Activated naive CD4-positive, alpha-beta T cell treated with Interleukin-2 at 50 U/mL for 16 hours (primary cell): ENCODE measurements around the gene NGRN.
"Not testable (repeated sequence)": the region's sequence is repeated elsewhere in the genome, so short reads cannot be mapped to it uniquely, and the experiment has no call there.

Experiments used
- DNase-seq: peaks from one replicate; pipeline ENCODE4 v3.0.0-alpha.2; 2020

NGRN gene

DNA sequence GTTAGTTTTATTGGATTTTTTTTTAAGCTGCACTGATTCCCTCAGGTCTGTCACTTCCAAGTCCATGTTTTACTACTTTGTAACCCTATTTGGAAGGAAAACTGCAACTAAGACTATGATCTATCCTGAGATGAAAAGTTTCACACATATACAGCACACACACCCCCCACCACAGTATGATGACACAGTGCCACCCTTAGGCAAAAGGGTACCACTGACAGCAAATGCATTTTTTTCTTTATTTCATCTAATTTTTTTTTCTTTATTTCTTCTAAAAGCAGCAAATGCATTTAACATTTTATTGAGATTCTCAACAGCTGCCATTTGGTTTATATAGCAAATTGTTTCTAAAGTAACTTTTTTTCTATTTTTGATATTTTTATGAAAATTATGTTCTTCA is 21.2 kb downstream of the NGRN start:
- DNase-seq, result peak; percentile 32

GRCh38 chr15:90287101-90287500 is 21.6 kb downstream of the NGRN start:
- no peak for DNase-seq

DNA sequence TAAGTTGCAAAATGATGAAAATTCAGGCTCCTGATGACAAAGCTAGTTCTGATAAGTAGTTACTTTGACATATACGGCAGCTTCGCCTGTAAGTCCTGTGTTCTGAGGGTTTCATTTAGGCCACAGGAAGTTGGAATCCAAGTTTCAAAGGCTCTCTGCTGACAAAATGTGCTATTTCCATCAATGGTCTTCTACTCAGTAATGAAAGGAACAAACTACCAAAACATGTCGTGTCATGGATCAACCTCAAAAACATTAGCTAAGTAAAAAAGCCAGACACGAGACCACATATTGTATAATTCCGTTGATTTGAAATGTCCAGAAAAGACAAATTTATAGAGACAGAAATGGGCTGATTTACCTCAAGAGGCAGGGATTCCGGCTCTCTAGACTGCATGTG is 22.5 kb downstream of the NGRN start:
- no peak for DNase-seq

DNA sequence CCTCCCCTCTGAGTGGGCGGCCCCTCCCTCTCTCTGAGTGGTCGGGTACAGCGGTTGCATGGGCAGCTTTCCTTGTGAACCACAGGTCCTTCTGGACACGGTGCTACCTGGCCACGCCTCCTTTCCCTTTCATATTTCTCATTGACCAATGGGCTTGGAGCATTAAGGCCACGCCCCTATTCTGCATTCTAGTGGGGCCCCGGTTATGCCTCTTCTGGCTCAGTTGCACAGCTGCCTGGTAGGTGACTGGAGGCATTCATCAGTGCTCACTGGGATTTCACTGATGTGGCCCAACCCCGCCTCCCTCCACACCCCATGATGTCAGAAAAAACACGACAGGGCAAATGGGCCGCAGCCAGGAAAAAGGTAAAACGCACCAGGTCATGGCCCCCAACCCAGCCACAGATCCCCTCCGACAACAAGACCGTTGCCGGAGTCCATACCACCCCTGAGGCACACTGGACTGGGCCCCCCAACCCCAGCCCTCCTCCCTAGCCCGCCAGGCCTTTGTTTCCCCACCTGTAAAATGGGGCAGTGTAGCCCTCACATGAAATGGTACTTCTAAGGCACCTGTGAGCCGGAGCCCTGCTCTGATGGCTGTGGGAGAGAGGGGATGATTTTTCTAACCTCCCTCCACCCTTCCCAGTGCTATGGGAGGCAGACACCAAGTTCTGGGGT is 26.3 kb downstream of the NGRN start:
- DNase-seq, result peak; percentile 9

DNA sequence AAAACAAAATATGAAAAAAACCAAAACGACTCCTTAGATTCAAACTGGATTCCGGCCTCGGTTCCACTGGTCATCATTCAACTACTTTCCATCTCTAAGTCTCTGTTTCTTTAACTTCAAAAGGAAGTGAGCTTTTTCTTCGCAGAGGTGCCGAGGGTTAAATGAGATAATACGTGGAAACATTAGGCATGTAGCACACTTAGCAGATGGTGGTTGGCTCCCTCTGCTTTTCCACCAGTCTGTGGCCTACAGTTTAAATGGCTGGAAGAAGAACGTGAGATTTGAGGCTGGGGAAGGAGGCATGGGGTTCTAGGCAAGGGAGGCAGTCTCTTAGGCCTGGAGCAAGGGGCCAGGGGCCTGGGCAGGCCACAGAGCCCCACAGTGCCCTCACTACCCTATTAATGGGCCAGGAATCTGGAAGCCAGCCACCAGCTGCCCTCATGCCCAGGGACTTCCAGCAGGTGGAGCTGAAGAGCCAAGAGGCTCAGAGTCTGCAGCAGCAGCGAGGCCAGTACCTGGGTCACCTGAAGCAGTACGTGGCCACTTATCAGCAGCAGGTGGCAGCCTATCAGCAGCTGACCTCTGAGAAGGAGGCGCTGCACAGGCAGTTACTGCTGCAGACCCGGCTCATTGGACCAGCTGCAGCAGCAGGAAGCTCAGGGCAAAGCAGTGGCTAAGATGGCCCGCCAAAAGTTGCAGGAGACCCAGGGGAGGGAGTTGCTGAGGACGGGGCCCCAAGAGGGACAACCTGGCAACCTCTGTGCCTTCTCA is 27.8 kb downstream of the NGRN start:
- peak; percentile 76 for DNase-seq

DNA sequence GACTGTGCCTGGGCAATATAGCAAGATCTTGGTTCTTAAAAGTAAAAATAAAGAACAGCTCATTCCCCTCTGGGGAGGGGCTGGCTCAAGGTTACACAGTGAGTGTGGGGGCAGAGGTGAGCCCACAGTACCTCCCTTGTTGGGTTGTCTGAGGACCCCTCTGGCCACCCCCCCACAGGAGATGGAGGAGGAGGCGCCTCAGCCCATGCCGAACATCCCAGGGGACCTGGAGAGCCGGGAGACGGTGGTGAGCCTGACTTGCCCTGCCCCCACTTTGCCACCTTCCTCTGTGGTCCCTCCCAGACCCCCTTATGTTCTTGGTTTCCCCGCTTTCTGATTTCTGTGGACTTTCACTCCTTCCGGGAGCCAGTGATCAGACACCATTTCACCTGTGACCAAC is 28.7 kb downstream of the NGRN start:
- no peak for DNase-seq

DNA sequence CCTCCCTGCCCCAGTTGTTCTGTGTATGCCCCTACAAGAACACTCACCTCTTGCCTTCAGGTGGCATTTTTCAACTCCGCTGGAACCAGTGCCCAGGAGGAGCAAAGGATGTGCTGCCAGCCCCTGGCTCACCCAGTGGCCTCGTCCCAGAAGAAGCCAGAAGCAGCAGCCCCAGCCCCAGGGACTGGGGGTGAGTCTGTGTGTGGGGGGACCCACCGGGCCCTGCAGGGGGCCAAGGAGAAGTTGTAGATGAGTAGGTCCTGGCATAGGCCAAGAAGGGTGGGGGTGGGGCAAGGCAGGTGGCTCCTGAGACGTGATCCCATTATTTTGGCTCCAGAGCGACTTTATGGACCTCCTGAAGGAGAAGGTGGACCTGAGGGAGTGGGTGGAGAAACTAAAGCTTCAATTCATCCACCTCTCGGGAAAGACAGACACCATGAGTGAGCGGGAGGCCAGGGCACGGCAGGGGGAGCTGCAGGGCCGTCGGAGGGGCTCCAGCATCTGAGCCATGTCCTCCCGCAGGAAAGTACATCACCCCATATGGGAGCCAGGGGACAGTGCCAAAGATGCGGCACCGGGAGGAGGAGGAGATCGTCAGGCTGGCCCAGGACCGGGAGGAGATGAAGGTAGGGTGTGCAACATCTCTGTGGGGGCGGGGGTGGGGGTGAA is 29.3 kb downstream of the NGRN start:
- DNase-seq, result no peak

DNA sequence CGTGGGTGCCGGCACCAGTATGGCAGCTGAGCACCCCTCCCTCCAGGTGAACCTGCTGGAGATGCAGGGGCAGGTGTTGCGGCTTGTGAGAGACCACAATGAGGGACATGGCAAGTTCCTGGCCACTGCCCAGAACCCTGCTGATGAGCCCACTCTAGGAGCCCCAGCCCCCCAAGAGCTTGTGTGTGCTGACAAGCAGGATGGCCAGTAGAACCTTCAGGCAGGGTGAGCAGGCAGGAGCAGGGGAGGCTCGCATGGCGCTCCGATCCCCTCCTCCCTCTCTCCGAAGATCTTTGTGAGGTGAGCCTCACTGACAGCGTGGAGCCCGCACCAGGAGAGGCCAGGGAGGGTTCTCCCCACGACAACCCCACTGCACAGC is 29.8 kb downstream of the NGRN start:
- DNase-seq, result no peak

DNA sequence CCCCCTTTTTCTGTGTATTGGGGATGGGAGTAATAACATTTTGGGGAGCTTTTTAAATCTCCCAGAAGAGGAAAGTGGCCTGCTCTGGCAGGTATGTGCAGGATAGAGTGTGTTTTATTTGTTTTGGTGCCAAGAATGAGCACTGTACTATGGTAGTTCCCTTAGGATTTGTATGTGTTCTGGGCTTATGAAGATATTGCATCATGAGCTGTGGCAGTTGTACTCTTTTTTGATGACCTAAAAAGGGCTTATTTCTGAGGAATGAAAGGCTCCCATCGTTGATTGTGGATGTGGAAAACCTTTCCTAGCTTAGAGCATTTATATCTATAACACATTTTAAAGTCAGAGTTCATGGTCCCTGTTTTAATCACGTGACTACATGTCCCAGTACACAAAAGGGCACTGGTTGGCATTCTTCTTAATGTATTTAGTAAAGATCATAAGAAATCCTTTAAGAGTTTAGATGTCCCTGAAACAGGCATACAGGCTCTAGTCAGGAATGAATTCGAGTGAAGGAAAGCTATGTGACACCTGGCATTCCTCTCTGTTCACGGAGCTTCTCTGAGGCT is 30.9 kb downstream of the NGRN start:
- not testable (repeated sequence) for DNase-seq

DNA sequence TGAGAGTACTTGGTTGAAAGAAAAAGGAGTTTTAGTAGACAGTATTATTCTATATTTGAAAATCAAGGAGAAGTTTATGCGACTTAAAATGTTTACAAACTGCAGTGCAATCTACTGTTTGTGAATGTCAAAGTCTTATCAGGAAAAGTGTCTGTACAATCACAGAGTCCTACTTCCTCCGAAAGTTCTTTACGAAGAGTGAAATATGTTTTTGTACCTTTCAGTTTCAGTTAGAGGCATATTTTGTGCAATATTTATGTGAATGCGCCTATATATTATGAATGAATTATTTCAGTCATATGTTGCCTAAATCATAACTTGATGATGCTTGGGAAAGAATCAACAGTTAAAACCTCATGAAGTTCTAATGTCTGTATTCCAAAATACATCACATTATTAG is 31.5 kb downstream of the NGRN start:
- DNase-seq, result no peak

- DNase-seq, result no peak
These were observed 35.1 kb downstream of the NGRN start for GRCh38 chr15:90300541-90300940.

- peak; percentile 66 for DNase-seq
These were observed 35.7 kb downstream of the NGRN start for GRCh38 chr15:90300988-90301706.

DNA sequence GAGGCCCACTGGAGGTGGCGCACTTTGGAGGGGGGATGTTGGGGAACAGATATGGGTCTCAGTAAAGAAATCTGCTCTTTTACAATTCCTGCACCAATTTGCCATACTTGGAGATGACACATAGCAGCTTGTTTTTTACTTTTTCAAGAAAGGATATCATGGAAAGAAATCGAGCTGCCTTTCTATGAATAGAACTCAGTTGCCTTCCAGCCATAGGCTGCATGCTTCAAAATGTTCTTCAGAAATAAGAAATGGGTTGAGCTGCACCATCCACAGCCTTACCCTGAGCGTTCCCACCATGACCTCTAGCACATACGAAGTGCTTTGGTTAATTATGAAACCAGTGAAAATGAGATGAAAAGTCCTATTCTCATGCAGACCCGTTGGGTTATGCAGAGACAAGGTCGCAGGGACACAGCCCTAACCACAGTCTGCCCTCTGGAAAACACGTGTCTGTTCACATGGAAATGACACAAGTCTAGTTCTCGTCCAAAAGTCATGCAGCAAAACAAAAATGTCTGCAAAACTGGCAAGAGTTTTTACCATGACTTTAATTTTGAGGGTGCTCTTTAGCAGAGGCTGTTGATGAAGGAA is 36.3 kb downstream of the NGRN start:
- no peak for DNase-seq

GRCh38 chr15:90305355-90305754 is 39.9 kb downstream of the NGRN start:
- not testable (repeated sequence) for DNase-seq

GRCh38 chr15:90305932-90306331 is 40.5 kb downstream of the NGRN start:
- DNase-seq, result no peak

- DNase-seq, result peak; percentile 51
These were observed 41.1 kb downstream of the NGRN start for GRCh38 chr15:90306560-90306959.

DNA sequence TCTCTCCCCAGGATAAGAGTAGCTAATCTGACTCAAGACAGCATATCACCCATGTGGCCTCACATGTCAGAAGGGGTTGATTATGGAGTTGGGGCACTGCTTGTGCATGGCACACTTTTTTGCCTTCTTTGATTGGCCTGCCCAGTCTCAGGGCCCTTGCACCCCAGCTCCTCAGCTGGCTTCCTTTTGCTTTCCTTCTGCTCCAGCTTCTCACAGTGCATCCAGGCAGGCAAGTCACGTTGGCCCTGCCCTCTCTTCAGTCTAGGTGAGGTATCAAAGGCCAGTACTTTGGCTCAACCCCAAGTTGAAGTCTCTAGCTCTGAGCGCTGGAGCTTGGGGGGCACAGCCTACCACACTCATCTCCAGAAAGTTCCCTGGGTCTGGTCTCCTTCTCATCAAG is 42.2 kb downstream of the NGRN start:
- DNase-seq, result no peak

DNA sequence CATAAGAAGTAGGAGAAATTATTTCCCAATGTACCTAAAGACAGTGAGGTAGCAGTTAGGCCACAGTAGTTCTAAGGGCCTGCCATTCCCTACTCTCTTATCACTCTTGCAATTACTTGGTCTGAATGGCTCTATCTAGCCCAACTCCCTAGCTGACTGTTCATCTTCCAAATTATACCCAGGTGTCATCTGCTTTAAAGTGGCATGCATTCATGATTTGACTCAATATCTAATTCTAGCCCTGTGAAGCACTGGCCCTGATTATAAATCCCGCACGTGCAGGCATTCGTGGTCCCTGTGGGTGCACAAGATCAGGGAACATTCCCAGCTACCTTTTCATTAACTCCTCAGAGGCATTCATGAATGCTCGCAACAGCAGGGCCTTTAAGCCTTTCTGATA is 43.5 kb downstream of the NGRN start:
- no peak for DNase-seq

GRCh38 chr15:90315278-90315982 is 50.0 kb downstream of the NGRN start:
- no peak for DNase-seq

DNA sequence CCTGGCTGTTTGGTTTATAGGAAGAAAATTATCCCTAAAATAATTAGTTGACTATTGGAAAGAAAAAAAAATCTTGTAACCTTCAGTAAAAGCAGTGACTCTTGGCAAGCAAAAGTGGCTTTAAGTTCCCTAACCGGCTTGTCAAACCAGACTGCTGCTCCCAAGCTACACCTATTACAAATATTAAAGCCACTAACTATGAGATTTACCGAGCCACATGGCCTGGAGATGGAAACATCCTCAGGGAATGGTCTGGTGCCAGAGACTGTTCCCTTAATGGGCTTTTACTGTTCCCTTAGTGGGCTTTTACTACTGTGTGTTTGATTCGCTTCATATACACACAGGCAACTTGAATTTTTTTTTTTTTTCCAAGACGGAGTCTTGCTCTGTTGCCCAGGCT is 50.7 kb downstream of the NGRN start:
- DNase-seq, result no peak

- DNase-seq, result no peak
These were observed 53.1 kb downstream of the NGRN start for GRCh38 chr15:90318591-90318990.
